C4-2B (cell line): ENCODE results near the gene SMCO1.
"Not testable (repeated sequence)": the region's sequence is repeated elsewhere in the genome, so short reads cannot be mapped to it uniquely, and the experiment has no call there.

Source experiments
- H3K27ac ChIP-seq: fragments of 450-650 bp; 2 replicates; pipeline ENCODE4 v1.5.1; 2017
- CTCF ChIP-seq: fragments of 450-650 bp; conservative IDR thresholded peaks from 2 replicates; pipeline ENCODE4 v1.5.1; 2017; ENCODE audit warnings: mild to moderate bottlenecking
- ZFX ChIP-seq: fragments of 450-650 bp; IDR thresholded peaks from 2 replicates; pipeline ENCODE4 v1.6.1; 2017

SMCO1 gene

GRCh38 chr3:196537319-196537984, 22.3 kb upstream of the SMCO1 start:
- TF ChIP-seq CTCF = peak; percentile 96
- no peak for TF ChIP-seq ZFX
- no peak overlapping the region for H3K27ac ChIP-seq

GRCh38 chr3:196533260-196533681, 18.1 kb upstream of the SMCO1 start:
- no peak overlapping the region for H3K27ac ChIP-seq
- no peak for TF ChIP-seq CTCF
- TF ChIP-seq ZFX = no peak

GRCh38 chr3:196531418-196531817, 16.3 kb upstream of the SMCO1 start:
- no peak for TF ChIP-seq ZFX
- TF ChIP-seq CTCF = no peak

GRCh38 chr3:196528639-196529233, 13.6 kb upstream of the SMCO1 start:
- peak overlapping the region; percentile 10; the same call in 1 of the 2 replicates for H3K27ac ChIP-seq
- TF ChIP-seq ZFX (no peak), CTCF (peak; percentile 89)

More at GRCh38 chr3:196531418-196531817, 16.3 kb upstream of the SMCO1 start:
- H3K27ac ChIP-seq = no peak overlapping the region

- TF ChIP-seq CTCF = no peak
- H3K27ac ChIP-seq = no peak overlapping the region
Measured at GRCh38 chr3:196525141-196525540, 10.0 kb upstream of the SMCO1 start.

- H3K27ac ChIP-seq = no peak overlapping the region
- TF ChIP-seq ZFX (no peak), CTCF (peak; percentile 38)
Measured at GRCh38 chr3:196524527-196524926, 9.4 kb upstream of the SMCO1 start.

- TF ChIP-seq CTCF = no peak
- no peak for TF ChIP-seq ZFX
Measured at GRCh38 chr3:196523841-196524240, 8.7 kb upstream of the SMCO1 start.

GRCh38 chr3:196521291-196521690, 6.1 kb upstream of the SMCO1 start:
- H3K27ac ChIP-seq = not testable (repeated sequence)

More at GRCh38 chr3:196523841-196524240, 8.7 kb upstream of the SMCO1 start:
- H3K27ac ChIP-seq = no peak overlapping the region
